ENCODE data around the gene SWT1.

SWT1 gene

GRCh38 chr1:185156854-185157598 is at the start of gene SWT1, which contains the start of gene TRMT1L:
SWT1 (plus strand) TSS chr1:185157167; CDS start chr1:185160842, 3,675 bp downstream.
TRMT1L (minus strand) TSS chr1:185156953; CDS start chr1:185156712, 241 bp downstream.
- DNase-seq, result peak; percentile 92 to 95

- DNase-seq, result no peak
Measured at GRCh38 chr1:185108321-185108720, 48.6 kb upstream of the SWT1 start.

- DNase-seq, result no peak
Measured at GRCh38 chr1:185110145-185110544, 46.8 kb upstream of the SWT1 start.

- DNase-seq, result no peak
Measured at GRCh38 chr1:185111873-185112272, 45.1 kb upstream of the SWT1 start.

- DNase-seq, result no peak
Measured at GRCh38 chr1:185112356-185112755, 44.6 kb upstream of the SWT1 start.

- no peak for DNase-seq
Measured at GRCh38 chr1:185129708-185130107, 27.3 kb upstream of the SWT1 start.

GRCh38 chr1:185132534-185132933 is 24.4 kb upstream of the SWT1 start:
- no peak for DNase-seq

- DNase-seq, result no peak
Measured at GRCh38 chr1:185137896-185138545, 18.9 kb upstream of the SWT1 start.

GRCh38 chr1:185139246-185139645 is 17.7 kb upstream of the SWT1 start:
- no peak for DNase-seq

GRCh38 chr1:185144233-185144632 is 12.7 kb upstream of the SWT1 start:
- DNase-seq, result no peak

GRCh38 chr1:185151215-185151614 is 5.8 kb upstream of the SWT1 start:
- no peak for DNase-seq

- no peak for DNase-seq
Measured at GRCh38 chr1:185152187-185152767, 4.7 kb upstream of the SWT1 start.

GRCh38 chr1:185154912-185155513 is 2.0 kb upstream of the SWT1 start:
- DNase-seq, result no peak

GRCh38 chr1:185155600-185156287 is 1.2 kb upstream of the SWT1 start:
- no peak for DNase-seq

- no peak for DNase-seq
Measured at GRCh38 chr1:185156288-185156853, 596 bp upstream of the SWT1 start.

GRCh38 chr1:185157599-185158412 is 839 bp downstream of the SWT1 start:
- DNase-seq, result no peak

GRCh38 chr1:185158800-185159199 is 1.8 kb downstream of the SWT1 start:
- no peak for DNase-seq

GRCh38 chr1:185159966-185160365 is 3.0 kb downstream of the SWT1 start:
- DNase-seq, result no peak

GRCh38 chr1:185162491-185162890 is 5.5 kb downstream of the SWT1 start:
- DNase-seq, result no peak

- no peak for DNase-seq
Measured at GRCh38 chr1:185166106-185166505, 9.1 kb downstream of the SWT1 start.

GRCh38 chr1:185170291-185170848 is 13.4 kb downstream of the SWT1 start:
- DNase-seq, result peak in 1 of 2 donors; percentile 19

Measured in stimulated activated CD4-positive, alpha-beta T cell treated with anti-CD3 and anti-CD28 coated beads, Interleukin-2, amount 100 ng/mL, for 48 hours (primary cell).